Left lung (tissue), 10 donors: ENCODE data around the gene DPH2. TPM values are rescaled to one million over a fixed set of nuclear protein-coding genes. Genes with fewer than 3 reads are reported as not detected.

Experiments
- ATAC-seq: fragments of 200-7000 bp; cut with Tn5 transposase; one replicate; pipeline ENCODE4 v1.9.1; 2020; ENCODE audit warnings: moderate library complexity
- DNase-seq, 4 donors: peaks; one replicate each; pipeline ENCODE4 v3.0.0-alpha.2; 2013 to 2020
- H3K27ac ChIP-seq, 2 donors: fragments of 200-600 bp; sonication (generic) in 1 of 2; one replicate each; pipeline versions ENCODE4 v1.5.0 to v1.8.0; 2020 to 2021
- H3K27me3 ChIP-seq, 2 donors: fragments of 200-600 bp; sonication (generic) in 1 of 2; one replicate each; pipeline versions ENCODE4 v1.5.0 to v1.8.0; 2020 to 2021
- H3K36me3 ChIP-seq, 2 donors: fragments of 200-600 bp; sonication (generic) in 1 of 2; one replicate each; pipeline versions ENCODE4 v1.5.0 to v1.8.0; 2020 to 2021
- H3K4me1 ChIP-seq, 2 donors: fragments of 200-600 bp; one replicate each; pipeline ENCODE4 v1.8.0; 2021
- H3K4me3 ChIP-seq, 2 donors: fragments of 200-600 bp; sonication (generic) in 1 of 2; one replicate each; pipeline versions ENCODE4 v1.5.0 to v1.8.0; 2020 to 2021; ENCODE audit warnings: mild to moderate bottlenecking in 1 of 2
- H3K9me3 ChIP-seq, 2 donors: fragments of 200-600 bp; sonication (generic) in 1 of 2; one replicate each; pipeline versions ENCODE4 v1.5.0 to v1.8.0; 2020 to 2021
- CTCF ChIP-seq, 2 donors: fragments of 200-600 bp; sonication (generic) in 1 of 2; IDR thresholded peaks; one replicate each; pipeline versions ENCODE4 v1.5.0 to v1.8.0; 2021; ENCODE audit warnings: antibody characterized with exemption in 2 of 2
- intact Hi-C, 2 donors: fragments of 100-400 bp; cut with DNase I; formaldehyde crosslinking; loops; one replicate each; pipeline versions ENCODE4 v1.11.2 to v1.14.2; 2022
- polyA plus RNA-seq, 6 donors: library from polyadenylated mRNA; unstranded; fragments of 120-200 nt; gene quantifications; one replicate each; pipeline ENCODE4 v1.2.1, GENCODE V29; 2013; ENCODE audit not compliant: insufficient read length in 6 of 6
- total RNA-seq, 2 donors: library from RNA; stranded (reverse); fragmentation: NEBNext Ultra II Directional; extraction: Animal tissue kit (Norgen Biotek cat#: 25700); gene quantifications; one replicate each; pipeline ENCODE4 v1.2.1, GENCODE V29; 2021
- donor health status: DM: no; HTN: yes; CAD: no.
- donor health status: DM: no; HTN: no; CAD: no.

The DPH2 gene
- total and polyA plus RNA-seq, 8 donors = 13.5 to 24.8 (median 18.9) TPM

- DNase-seq (peak in 3 of 4 donors; percentile 53 to 94 (median 90)), ATAC-seq (peak; percentile 64)
- Histone ChIP-seq H3K4me3 (peak overlapping the region; percentile 87 to 98), H3K4me1 (peaks cover 36 to 68% of the 10 kb centered on the region in 2 donors), H3K27ac (peak overlapping the region; percentile 90 to 99), H3K27me3 (no peaks in the 10 kb centered on the region), H3K9me3 (no peaks in the 10 kb centered on the region), H3K36me3 (peaks cover 5 to 38% of the 10 kb centered on the region in 2 donors)
- intact Hi-C loops = no loop called here
- no peak for TF ChIP-seq CTCF (IDR thresholded peaks at IDR 0.05)
Observed at GRCh38 chr1:43975249-43975961, 5.6 kb downstream of the DPH2 start.

GRCh38 chr1:43976045-43976444, 6.2 kb downstream of the DPH2 start:
- intact Hi-C loops = no loop called here
- no peak for ATAC-seq
- DNase-seq = no peak
- H3K9me3 ChIP-seq = no peaks in the 10 kb centered on the region
- peak overlapping the region in 1 of 2 donors; percentile 99 for H3K27ac ChIP-seq
- no peak for TF ChIP-seq CTCF (IDR thresholded peaks at IDR 0.05)
- peak overlapping the region; percentile 87 to 98 for H3K4me3 ChIP-seq
- no peaks in the 10 kb centered on the region for H3K27me3 ChIP-seq
- peaks cover 36 to 68% of the 10 kb centered on the region in 2 donors for H3K4me1 ChIP-seq
- H3K36me3 ChIP-seq = peaks cover 5 to 38% of the 10 kb centered on the region in 2 donors

- Histone ChIP-seq H3K36me3 (peaks cover 5 to 38% of the 10 kb centered on the region in 2 donors), H3K27ac (no peak overlapping the region), H3K9me3 (no peaks in the 10 kb centered on the region), H3K4me1 (peaks cover 36 to 69% of the 10 kb centered on the region in 2 donors), H3K4me3 (peak overlapping the region in 1 of 2 donors; percentile 87), H3K27me3 (no peaks in the 10 kb centered on the region)
- ATAC-seq = no peak
- intact Hi-C loops = no loop called here
- no peak for DNase-seq
- TF ChIP-seq CTCF (IDR thresholded peaks at IDR 0.05) = no peak
Observed at GRCh38 chr1:43976890-43977289, 7.1 kb downstream of the DPH2 start.

GRCh38 chr1:43977376-43978263, 7.8 kb downstream of the DPH2 start:
- H3K4me3 ChIP-seq = peak overlapping the region in 1 of 2 donors; percentile 87
- intact Hi-C loops = no loop called here

More at GRCh38 chr1:43977376-43978263, 7.8 kb downstream of the DPH2 start:
- TF ChIP-seq CTCF (IDR thresholded peaks at IDR 0.05) = no peak
- no peaks in the 10 kb centered on the region for H3K9me3 ChIP-seq
- peaks cover 36 to 74% of the 10 kb centered on the region in 2 donors for H3K4me1 ChIP-seq
- peak in 1 of 4 donors; percentile 41 for DNase-seq
- no peak for ATAC-seq
- H3K27ac ChIP-seq = no peak overlapping the region
- H3K27me3 ChIP-seq = no peaks in the 10 kb centered on the region
- H3K36me3 ChIP-seq = peaks cover 5 to 32% of the 10 kb centered on the region in 2 donors
